ENCODE results near the gene SMAD9.
A peak's percentile ranks its signal among the peaks of the same experiment; 100 is the strongest.

- peak; percentile 17 for TF ChIP-seq CTCF (IDR thresholded peaks at IDR 0.05; ENCODE audit: insufficient read depth, low read length, poor library complexity, severe bottlenecking)
- no peak for TF ChIP-seq EZH2phosphoT487 (conservative IDR thresholded peaks at IDR 0.05; ENCODE audit: low read length)
These were observed 69.1 kb downstream of the SMAD9 start for GRCh38 chr13:36850790-36851438.

Measured in SU-DHL-6 (cell line).